Liver (tissue), 3 donors: Measurements from ENCODE around the gene RASA3.

Source experiments
- ATF3 ChIP-seq: IDR thresholded peaks from 2 replicates; pipeline ENCODE4 v1.6.1; 2016; ENCODE audit warnings: antibody characterized with exemption
- CTCF ChIP-seq: fragments of 150-350 bp; IDR thresholded peaks from 2 replicates; pipeline ENCODE4 v1.5.1; 2017; ENCODE audit warnings: improper control_type of control experiment, low read depth, low read length; ENCODE audit not compliant: missing input control
- EGR1 ChIP-seq, 2 donors: IDR thresholded peaks; 2 replicates each; pipeline ENCODE4 v1.6.1; 2016 to 2018; ENCODE audit warnings: antibody characterized with exemption in 2 of 2, low read depth in 2 of 2
- FOXA1 ChIP-seq: IDR thresholded peaks from 2 replicates; pipeline ENCODE4 v1.6.1; 2016; ENCODE audit warnings: antibody characterized with exemption
- FOXA2 ChIP-seq: IDR thresholded peaks from 2 replicates; pipeline ENCODE4 v1.6.1; 2016; ENCODE audit warnings: antibody characterized with exemption
- GABPA ChIP-seq, 2 donors: IDR thresholded peaks in 1 of 2; conservative IDR thresholded peaks in 1 of 2; 2 replicates each; pipeline ENCODE4 v1.6.1; 2016; ENCODE audit warnings: antibody characterized with exemption in 2 of 2, mild to moderate bottlenecking in 1 of 2, moderate library complexity in 1 of 2
- HNF4A ChIP-seq, 2 donors: conservative IDR thresholded peaks; 2 replicates each; pipeline ENCODE4 v1.6.1; 2016; ENCODE audit warnings: antibody characterized with exemption in 2 of 2, mild to moderate bottlenecking in 2 of 2
- JUND ChIP-seq, 2 donors: IDR thresholded peaks; 2 replicates each; pipeline ENCODE4 v1.6.1; 2016; ENCODE audit warnings: antibody characterized with exemption in 2 of 2
- MAX ChIP-seq: IDR thresholded peaks from 2 replicates; pipeline ENCODE4 v1.6.1; 2016; ENCODE audit warnings: antibody characterized with exemption
- RAD21 ChIP-seq, 2 donors: IDR thresholded peaks; 2 replicates each; pipeline ENCODE4 v1.6.1; 2016; ENCODE audit warnings: antibody characterized with exemption in 2 of 2, mild to moderate bottlenecking in 2 of 2
- REST ChIP-seq: IDR thresholded peaks from 2 replicates; pipeline ENCODE4 v1.6.1; 2016; ENCODE audit warnings: antibody characterized with exemption, mild to moderate bottlenecking
- RXRA ChIP-seq, 2 donors: IDR thresholded peaks; 2 replicates each; pipeline ENCODE4 v1.6.1; 2017 to 2018; ENCODE audit warnings: antibody characterized with exemption in 2 of 2, mild to moderate bottlenecking in 1 of 2
- TAF1 ChIP-seq: conservative IDR thresholded peaks from 2 replicates; pipeline ENCODE4 v1.6.1; 2016; ENCODE audit warnings: antibody characterized with exemption, mild to moderate bottlenecking
- YY1 ChIP-seq: IDR thresholded peaks from 2 replicates; pipeline ENCODE4 v1.6.1; 2016; ENCODE audit warnings: antibody characterized with exemption, mild to moderate bottlenecking
- donor health status: healthy.
- donor health status: healthy.

GRCh38 chr13:113945857-113946408, 186.5 kb downstream of the RASA3 start:
- TF ChIP-seq ATF3 (no peak), HNF4A (conservative IDR thresholded peaks at IDR 0.05) (no peak), REST (no peak), CTCF (no peak), RXRA (IDR thresholded peaks at IDR 0.05) (no peak), FOXA2 (no peak), RAD21 (IDR thresholded peaks at IDR 0.05) (no peak), MAX (no peak), JUND (IDR thresholded peaks at IDR 0.05) (no peak), YY1 (no peak), EGR1 (IDR thresholded peaks at IDR 0.05; ENCODE audit: low read depth in 2 of 2) (no peak), TAF1 (no peak), FOXA1 (no peak), GABPA (IDR thresholded peaks at IDR 0.05 in 1 of 2, conservative IDR thresholded peaks at IDR 0.05 in 1 of 2) (no peak)
